Fibroblast of lung (primary cell): Measurements from ENCODE around the gene LDHAL6A. TPM values are rescaled to one million over a fixed set of nuclear protein-coding genes. Genes with fewer than 3 reads are reported as not detected.

Source experiments
- DNase-seq, 2 donors: peaks; one replicate each; pipeline versions ENCODE4 v3.0.0 to v3.0.0-alpha.2; 2010; ENCODE audit warnings: low read depth in 2 of 2
- H2AFZ ChIP-seq: 2 replicates; pipeline ENCODE4 v1.5.1; 2012; ENCODE audit warnings: low read length, control low read depth, inconsistent platforms
- H3K27ac ChIP-seq: 2 replicates; pipeline ENCODE4 v1.5.1; 2011; ENCODE audit warnings: low read length, control low read depth; ENCODE audit not compliant: insufficient read depth
- H3K27me3 ChIP-seq: 2 replicates; pipeline ENCODE4 v1.5.1; 2011; ENCODE audit warnings: mild to moderate bottlenecking, low read length; ENCODE audit not compliant: control insufficient read depth, insufficient read depth
- H3K36me3 ChIP-seq: 2 replicates; pipeline ENCODE4 v1.5.1; 2011; ENCODE audit warnings: low read length; ENCODE audit not compliant: control insufficient read depth, insufficient read depth
- H3K4me1 ChIP-seq: 2 replicates; pipeline ENCODE4 v1.5.1; 2011; ENCODE audit warnings: low read length; ENCODE audit not compliant: control insufficient read depth, insufficient read depth; ENCODE audit errors: extremely low read depth
- H3K4me2 ChIP-seq: 2 replicates; pipeline ENCODE4 v1.5.1; 2011; ENCODE audit warnings: low read length, control low read depth; ENCODE audit not compliant: insufficient read depth; ENCODE audit errors: extremely low read depth
- H3K4me3 ChIP-seq, 4 experiments: fragments of 200-600 bp in 1 of 4; sonication (generic) in 1 of 4; replicated peaks in 1 of 4; 2 replicates each; pipeline ENCODE4 v1.5.1; 2011 to 2016; ENCODE audit warnings: low read length in 4 of 4, low read depth in 3 of 4, mild to moderate bottlenecking in 3 of 4, control low read depth in 2 of 4, inconsistent platforms in 1 of 4, mixed read lengths in 1 of 4; ENCODE audit not compliant: insufficient read depth in 1 of 4; ENCODE audit errors: control extremely low read depth in 1 of 4
- H3K79me2 ChIP-seq: 2 replicates; pipeline ENCODE4 v1.5.1; 2012; ENCODE audit warnings: mild to moderate bottlenecking, low read length, inconsistent platforms; ENCODE audit not compliant: control insufficient read depth, insufficient read depth
- H3K9ac ChIP-seq: 2 replicates; pipeline ENCODE4 v1.5.1; 2011; ENCODE audit warnings: mild to moderate bottlenecking, low read length, control low read depth; ENCODE audit not compliant: insufficient read depth
- H3K9me3 ChIP-seq: 2 replicates; pipeline ENCODE4 v1.5.1; 2012; ENCODE audit warnings: low read depth, low read length; ENCODE audit not compliant: control insufficient read depth, insufficient read depth
- H4K20me1 ChIP-seq: 2 replicates; pipeline ENCODE4 v1.5.1; 2011; ENCODE audit warnings: low read length; ENCODE audit not compliant: control insufficient read depth, insufficient read depth; ENCODE audit errors: extremely low read depth
- CTCF ChIP-seq, 2 donors: IDR thresholded peaks in 1 of 2; conservative IDR thresholded peaks in 1 of 2; 1 replicate in 1 of 2; 2 replicates in 1 of 2; pipeline ENCODE4 v1.5.1; 2011 to 2012; ENCODE audit warnings: low read length in 2 of 2, control low read depth in 1 of 2, inconsistent platforms in 1 of 2, low read depth in 1 of 2, mild to moderate bottlenecking in 1 of 2
- EZH2 ChIP-seq: IDR thresholded peaks from 2 replicates; pipeline ENCODE4 v1.5.1; 2012; ENCODE audit warnings: low read length, control low read depth, mild to moderate bottlenecking; ENCODE audit errors: missing control alignments
- polyA plus RNA-seq, 2 donors: library from polyadenylated mRNA; depleted of rRNA in 1 of 2; stranded (reverse) in 1 of 2; unstranded in 1 of 2; fragments of >200 nt; gene quantifications; 2 replicates each; pipeline ENCODE4 v1.2.1, GENCODE V29; 2011 to 2012; ENCODE audit warnings: missing spikeins in 1 of 2
- total RNA-seq: library from RNA; depleted of rRNA; stranded (reverse); fragments of >200 nt; gene quantifications from 2 replicates; pipeline ENCODE4 v1.2.1, GENCODE V29; 2014

The LDHAL6A gene
- total and polyA plus RNA-seq, 2 donors (not counting 1 experiment from before 2014, with no cell fraction given), result not detected

GRCh38 chr11:18459634-18460033 lies 4.0 kb downstream of the LDHAL6A start:
- Histone ChIP-seq H3K4me1 (no peaks in the 10 kb centered on the region), H2AFZ (no peak overlapping the region), H3K79me2 (no peaks in the 10 kb centered on the region), H3K27ac (no peak overlapping the region), H3K4me3 (no peak overlapping the region), H3K9ac (no peak overlapping the region), H4K20me1 (no peaks in the 10 kb centered on the region), H3K4me2 (no peak overlapping the region), H3K36me3 (no peaks in the 10 kb centered on the region), H3K27me3 (no peaks in the 10 kb centered on the region), H3K9me3 (no peaks in the 10 kb centered on the region)
- no peak for DNase-seq
- no peak for TF ChIP-seq CTCF (conservative IDR thresholded peaks at IDR 0.05 in 1 of 2, IDR thresholded peaks at IDR 0.05 in 1 of 2; ENCODE audit: low read depth in 1 of 2, low read length in 2 of 2)
- no peak for TF ChIP-seq EZH2

- no peaks in the 10 kb centered on the region for H3K4me1 ChIP-seq
- no peak overlapping the region for H2AFZ ChIP-seq
- no peak overlapping the region for H3K4me3 ChIP-seq
- H4K20me1 ChIP-seq, result no peaks in the 10 kb centered on the region
- no peak overlapping the region for H3K27ac ChIP-seq
- no peaks in the 10 kb centered on the region for H3K36me3 ChIP-seq
- H3K9ac ChIP-seq, result no peak overlapping the region
- TF ChIP-seq EZH2 (no peak), CTCF (conservative IDR thresholded peaks at IDR 0.05 in 1 of 2, IDR thresholded peaks at IDR 0.05 in 1 of 2; ENCODE audit: low read depth in 1 of 2, low read length in 2 of 2) (no peak)
- H3K9me3 ChIP-seq, result no peaks in the 10 kb centered on the region
- H3K79me2 ChIP-seq, result no peaks in the 10 kb centered on the region
- H3K27me3 ChIP-seq, result no peaks in the 10 kb centered on the region
- H3K4me2 ChIP-seq, result no peak overlapping the region
- no peak for DNase-seq
These were observed 6.3 kb downstream of the LDHAL6A start for GRCh38 chr11:18461909-18462308.

- TF ChIP-seq CTCF (conservative IDR thresholded peaks at IDR 0.05 in 1 of 2, IDR thresholded peaks at IDR 0.05 in 1 of 2; ENCODE audit: low read depth in 1 of 2, low read length in 2 of 2) (no peak), EZH2 (no peak)
- Histone ChIP-seq H4K20me1 (no peaks in the 10 kb centered on the region), H3K27ac (no peak overlapping the region), H3K4me3 (no peak overlapping the region), H3K79me2 (no peaks in the 10 kb centered on the region), H3K27me3 (no peaks in the 10 kb centered on the region), H3K36me3 (no peaks in the 10 kb centered on the region), H3K9ac (no peak overlapping the region), H2AFZ (no peak overlapping the region), H3K4me1 (no peaks in the 10 kb centered on the region), H3K9me3 (no peaks in the 10 kb centered on the region), H3K4me2 (no peak overlapping the region)
- no peak for DNase-seq
These were observed 7.8 kb downstream of the LDHAL6A start for GRCh38 chr11:18463439-18463838.
